RWPE2 (cell line): Measurements from ENCODE around the gene CACYBP.
"Not testable (repeated sequence)": the region's sequence is repeated elsewhere in the genome, so short reads cannot be mapped to it uniquely, and the experiment has no call there.

ENCODE experiments used
- ATAC-seq: fragments of 200-7000 bp; cut with Tn5 transposase; 3 replicates; pipeline ENCODE4 v1.9.1; 2021; ENCODE audit warnings: low read depth
- DNase-seq: peaks from one replicate; pipeline ENCODE4 v3.0.0-alpha.2; 2020; ENCODE audit warnings: low spot score
- H3K27ac ChIP-seq: fragments of 450-650 bp; 2 replicates; pipeline ENCODE4 v1.5.1; 2017; ENCODE audit warnings: mild to moderate bottlenecking; ENCODE audit not compliant: poor library complexity, severe bottlenecking
- H3K27me3 ChIP-seq: fragments of 250-450 bp; sonication (Bioruptor Pico); 2 replicates; pipeline ENCODE4 v1.5.1; 2021; ENCODE audit warnings: mild to moderate bottlenecking, moderate library complexity; ENCODE audit not compliant: insufficient read depth, poor library complexity, severe bottlenecking
- H3K36me3 ChIP-seq: fragments of 250-450 bp; sonication (Bioruptor Pico); 2 replicates; pipeline ENCODE4 v1.5.1; 2020; ENCODE audit warnings: low read depth, mild to moderate bottlenecking, moderate library complexity
- H3K4me1 ChIP-seq: fragments of 250-450 bp; sonication (Bioruptor Pico); 2 replicates; pipeline ENCODE4 v1.5.1; 2021; ENCODE audit warnings: mild to moderate bottlenecking, moderate library complexity; ENCODE audit not compliant: insufficient read depth, poor library complexity, severe bottlenecking
- H3K4me3 ChIP-seq: fragments of 250-450 bp; sonication (Bioruptor Pico); 2 replicates; pipeline ENCODE4 v1.5.1; 2021; ENCODE audit warnings: mild to moderate bottlenecking, moderate library complexity; ENCODE audit not compliant: severe bottlenecking
- H3K9me3 ChIP-seq: fragments of 250-450 bp; sonication (Bioruptor Pico); 2 replicates; pipeline ENCODE4 v1.5.1; 2021; ENCODE audit warnings: mild to moderate bottlenecking, moderate library complexity; ENCODE audit not compliant: severe bottlenecking
- CTCF ChIP-seq: fragments of 450-650 bp; IDR thresholded peaks from one replicate; pipeline ENCODE4 v1.5.1; 2017; ENCODE audit warnings: mild to moderate bottlenecking, moderate library complexity; ENCODE audit not compliant: poor library complexity, severe bottlenecking

CACYBP gene

GRCh38 chr1:175040324-175040879 is 40.7 kb downstream of the CACYBP start:
- H3K27me3 ChIP-seq, result no peaks in the 10 kb centered on the region
- no peak for TF ChIP-seq CTCF
- H3K27ac ChIP-seq, result no peak overlapping the region
- no peak for DNase-seq
- no peak for ATAC-seq
- H3K4me1 ChIP-seq, result no peaks in the 10 kb centered on the region
- H3K4me3 ChIP-seq, result no peak overlapping the region
- H3K36me3 ChIP-seq, result no peaks in the 10 kb centered on the region
- no peaks in the 10 kb centered on the region for H3K9me3 ChIP-seq

- H3K27ac ChIP-seq, result no peak overlapping the region
- peaks cover 2% of the 10 kb centered on the region for H3K27me3 ChIP-seq
- H3K36me3 ChIP-seq, result no peaks in the 10 kb centered on the region
- ATAC-seq (no peak), DNase-seq (no peak)
- no peaks in the 10 kb centered on the region for H3K4me1 ChIP-seq
- H3K9me3 ChIP-seq, result no peaks in the 10 kb centered on the region
- no peak for TF ChIP-seq CTCF
- H3K4me3 ChIP-seq, result no peak overlapping the region
Observed at GRCh38 chr1:175042650-175043049, 42.9 kb downstream of the CACYBP start.

- Histone ChIP-seq H3K4me3 (no peak overlapping the region), H3K36me3 (no peaks in the 10 kb centered on the region), H3K9me3 (no peaks in the 10 kb centered on the region), H3K27me3 (peaks cover 6% of the 10 kb centered on the region), H3K4me1 (no peaks in the 10 kb centered on the region), H3K27ac (no peak overlapping the region)
- ATAC-seq (no peak), DNase-seq (no peak)
- no peak for TF ChIP-seq CTCF
Observed at GRCh38 chr1:175043824-175044223, 44.1 kb downstream of the CACYBP start.

- H3K27ac ChIP-seq, H3K9me3 ChIP-seq, H3K36me3 ChIP-seq, ATAC-seq, DNase-seq, H3K4me1 ChIP-seq, H3K4me3 ChIP-seq: not testable (repeated sequence)
- peaks cover 10% of the 10 kb centered on the region for H3K27me3 ChIP-seq
Observed at GRCh38 chr1:175044591-175044990, 44.8 kb downstream of the CACYBP start.

- Histone ChIP-seq H3K27ac (no peak overlapping the region), H3K9me3 (no peaks in the 10 kb centered on the region), H3K36me3 (no peaks in the 10 kb centered on the region), H3K27me3 (peaks cover 12% of the 10 kb centered on the region), H3K4me3 (no peak overlapping the region), H3K4me1 (no peaks in the 10 kb centered on the region)
- ATAC-seq (no peak), DNase-seq (no peak)
- TF ChIP-seq CTCF, result no peak
Observed at GRCh38 chr1:175045097-175045496, 45.4 kb downstream of the CACYBP start.
